ENCODE data around the gene RPL11.
"Not testable (repeated sequence)": the region's sequence is repeated elsewhere in the genome, so short reads cannot be mapped to it uniquely, and the experiment has no call there.

RPL11 gene

DNA sequence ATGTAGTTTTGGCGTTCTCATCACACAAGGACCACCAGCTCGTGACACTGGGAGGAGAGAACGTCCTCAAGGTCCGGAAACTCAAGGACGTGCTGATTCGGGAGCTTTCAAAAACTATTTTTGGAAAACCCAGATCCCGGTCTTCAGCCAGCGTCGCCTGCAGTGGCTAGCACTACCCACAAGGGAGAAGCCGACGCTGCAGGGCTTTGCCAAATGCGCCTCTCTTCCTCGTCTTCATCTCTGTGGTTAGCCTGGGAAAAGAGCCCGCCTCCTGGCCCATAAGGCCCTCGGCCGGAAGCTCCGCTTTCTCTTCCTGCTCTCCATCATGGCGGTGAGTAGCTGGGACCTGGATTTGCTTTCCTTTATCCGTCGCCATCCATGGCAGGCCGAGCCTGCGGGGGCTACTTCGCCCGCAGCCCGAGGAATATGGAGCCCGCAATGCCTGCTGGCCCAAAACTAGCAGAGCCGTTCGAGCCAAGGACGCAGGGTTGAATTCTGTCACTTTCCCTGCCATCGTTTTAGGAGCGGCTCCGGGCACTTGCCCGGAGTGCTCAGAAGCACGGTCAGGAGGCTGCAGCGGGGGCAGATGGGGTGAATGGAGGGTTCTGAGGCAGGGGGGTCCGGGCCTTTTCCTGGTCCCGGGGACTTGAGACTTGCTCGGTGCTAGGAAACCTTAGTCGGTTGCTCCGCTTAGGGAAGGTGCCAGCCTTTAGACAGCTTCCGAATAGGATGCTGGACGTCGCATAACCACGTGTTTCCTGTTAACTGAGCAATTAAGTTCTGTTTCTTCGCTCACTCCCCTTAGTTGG lies at the start of gene RPL11:
TSS of gene RPL11 (plus strand) at position 308 of the 809 bp plus-strand sequence. CDS start at position 326, 18 bp downstream.
- DNase-seq = peak; percentile 94

DNA sequence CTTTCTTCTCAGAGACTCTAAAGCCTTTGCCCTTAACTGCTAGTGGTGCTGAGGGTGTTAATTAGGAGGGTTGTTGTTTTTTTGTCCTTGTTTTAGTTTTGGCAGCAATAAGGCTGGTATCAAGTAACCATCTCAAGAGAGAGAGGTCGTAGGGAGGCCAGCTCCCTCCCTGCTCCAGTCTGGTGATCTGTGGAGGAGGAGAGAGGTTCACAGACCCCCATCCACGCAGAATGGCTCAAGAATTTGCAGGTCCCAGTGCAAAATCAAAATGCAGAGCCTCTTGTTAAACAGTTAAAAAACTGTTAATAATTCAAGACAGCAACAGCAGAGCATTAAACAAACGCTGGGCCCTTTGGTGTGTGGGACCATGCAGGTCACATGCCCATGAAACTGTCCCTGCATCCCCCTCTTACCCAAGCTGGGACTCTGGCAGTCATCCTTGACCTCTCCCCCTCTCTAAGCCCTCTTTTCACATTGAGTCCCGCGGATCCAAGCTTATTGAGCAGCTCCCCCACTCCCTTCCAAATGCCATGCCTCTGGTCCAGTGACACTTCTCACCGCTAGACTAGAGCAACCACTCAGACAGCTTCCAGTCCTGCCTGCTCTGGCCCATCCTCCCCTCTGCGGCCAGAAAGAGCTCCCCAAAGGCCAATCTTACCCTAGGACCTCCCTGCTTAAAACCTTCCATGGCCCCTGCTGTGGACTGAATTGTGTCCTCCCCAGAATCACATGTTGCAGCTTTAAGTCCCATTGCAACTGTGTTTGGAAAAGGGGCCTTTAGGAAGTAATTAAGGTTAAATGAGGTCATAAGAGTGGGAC lies 47.7 kb upstream of the RPL11 start:
- DNase-seq = no peak

DNA sequence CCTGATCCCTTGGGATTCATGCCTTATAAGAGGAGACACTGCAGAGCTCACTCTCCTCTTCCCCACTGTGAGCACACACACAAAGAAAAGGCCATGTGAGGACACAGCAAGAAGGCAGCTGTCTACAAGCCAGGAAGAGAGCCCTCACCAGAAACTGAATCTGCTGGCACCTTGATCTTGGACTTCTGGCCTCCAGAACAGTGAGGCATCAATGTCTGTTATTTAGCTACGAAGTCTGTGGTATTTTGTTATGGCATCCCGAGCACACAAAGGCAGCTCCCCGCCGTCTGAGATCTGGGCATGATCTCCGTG lies 47.1 kb upstream of the RPL11 start:
- no peak for DNase-seq

DNA sequence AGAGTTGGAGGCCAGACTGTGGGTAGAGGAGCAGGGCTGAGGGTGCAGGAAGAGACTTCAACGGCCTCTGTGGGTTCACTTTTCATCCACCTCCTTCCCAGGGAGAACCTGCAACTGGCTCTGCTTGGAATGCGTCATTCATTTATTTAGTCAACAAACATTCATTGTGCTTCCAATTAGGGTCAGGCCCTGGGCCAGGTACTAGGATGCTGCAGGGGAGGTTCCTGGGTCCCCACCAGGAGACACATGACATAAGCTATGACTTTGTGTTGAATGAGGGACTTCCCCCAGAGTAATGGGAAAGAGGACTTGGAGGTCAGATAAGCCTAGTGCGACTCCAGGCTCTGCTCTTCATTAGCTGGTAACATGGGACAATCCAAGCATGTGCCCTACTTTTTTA lies 46.3 kb upstream of the RPL11 start:
- DNase-seq = no peak

DNA sequence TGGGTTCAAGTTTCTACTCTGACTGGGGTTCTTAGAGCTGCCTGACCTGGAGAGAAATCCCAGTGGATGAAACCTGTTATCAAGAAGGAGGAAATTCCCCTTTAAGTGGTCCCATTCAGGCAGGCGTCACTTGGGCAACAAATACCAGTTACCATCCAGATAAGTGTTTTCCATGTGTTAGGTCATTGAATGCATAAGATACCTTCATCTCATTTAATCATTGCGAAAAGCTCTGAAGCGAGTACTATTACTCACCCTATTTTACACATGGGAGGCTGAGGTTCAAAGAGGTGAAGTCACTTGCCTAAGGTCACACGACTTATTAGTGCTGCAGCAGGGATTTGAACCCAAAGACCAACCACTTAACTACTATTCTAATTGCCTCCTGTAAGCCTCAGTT lies 45.5 kb upstream of the RPL11 start:
- no peak for DNase-seq

DNA sequence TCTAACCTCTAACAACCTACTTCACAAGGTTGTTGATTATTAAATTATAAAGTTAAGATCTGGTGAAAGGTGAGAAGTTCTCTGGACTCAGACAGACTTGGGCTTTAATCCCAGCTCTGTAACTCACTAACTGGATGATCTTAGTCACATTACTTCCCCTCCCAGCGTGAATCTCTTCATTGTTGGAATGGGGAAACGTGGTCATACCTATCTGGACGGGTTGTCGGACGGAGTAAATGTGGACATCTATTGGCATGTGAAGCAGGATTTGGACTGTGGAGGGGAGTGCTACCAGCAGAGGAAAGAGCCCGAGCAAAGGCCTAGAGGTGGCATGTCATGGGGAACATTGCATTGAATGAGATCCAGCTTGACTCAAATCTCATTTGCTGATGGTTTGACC lies 45.1 kb upstream of the RPL11 start:
- DNase-seq = no peak

DNA sequence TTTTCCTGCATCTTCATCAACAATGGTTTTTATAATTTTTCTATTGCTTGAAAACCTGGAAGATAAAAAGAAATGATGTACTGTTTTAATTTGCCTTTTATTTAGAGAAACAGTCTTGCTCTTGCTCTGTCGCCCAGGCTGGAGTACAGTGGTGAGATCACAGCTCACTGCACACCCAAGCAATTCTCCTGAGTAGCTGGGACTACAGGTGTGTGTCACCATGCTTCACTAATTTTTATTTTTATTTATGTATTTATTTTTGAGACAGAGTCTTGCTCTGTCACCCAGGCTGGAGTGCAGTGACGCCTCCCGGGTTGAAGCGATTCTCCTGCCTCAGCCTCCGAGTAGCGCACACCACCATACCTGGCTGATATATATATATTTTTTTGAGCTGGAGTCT lies 43.0 kb upstream of the RPL11 start:
- no peak for DNase-seq

DNA sequence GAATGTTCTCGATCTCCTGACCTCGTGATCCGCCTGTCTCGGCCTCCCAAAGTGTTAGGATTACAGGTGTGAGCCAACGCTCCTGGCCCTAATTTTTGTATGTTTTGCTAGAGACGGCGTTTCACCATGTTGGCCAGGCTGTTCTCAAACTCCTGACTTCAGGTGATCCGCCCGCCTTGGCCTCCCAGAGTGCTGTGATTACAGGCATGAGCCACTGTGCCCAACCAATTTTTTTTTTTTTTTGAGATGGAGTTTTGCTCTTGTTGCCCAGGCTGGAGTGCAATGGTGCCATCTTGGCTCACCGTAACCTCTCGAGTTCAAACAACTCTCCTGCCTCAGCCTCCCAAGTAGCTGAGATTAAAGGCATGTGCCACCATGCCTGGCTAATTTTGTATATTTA lies 42.4 kb upstream of the RPL11 start:
- not testable (repeated sequence) for DNase-seq

DNA sequence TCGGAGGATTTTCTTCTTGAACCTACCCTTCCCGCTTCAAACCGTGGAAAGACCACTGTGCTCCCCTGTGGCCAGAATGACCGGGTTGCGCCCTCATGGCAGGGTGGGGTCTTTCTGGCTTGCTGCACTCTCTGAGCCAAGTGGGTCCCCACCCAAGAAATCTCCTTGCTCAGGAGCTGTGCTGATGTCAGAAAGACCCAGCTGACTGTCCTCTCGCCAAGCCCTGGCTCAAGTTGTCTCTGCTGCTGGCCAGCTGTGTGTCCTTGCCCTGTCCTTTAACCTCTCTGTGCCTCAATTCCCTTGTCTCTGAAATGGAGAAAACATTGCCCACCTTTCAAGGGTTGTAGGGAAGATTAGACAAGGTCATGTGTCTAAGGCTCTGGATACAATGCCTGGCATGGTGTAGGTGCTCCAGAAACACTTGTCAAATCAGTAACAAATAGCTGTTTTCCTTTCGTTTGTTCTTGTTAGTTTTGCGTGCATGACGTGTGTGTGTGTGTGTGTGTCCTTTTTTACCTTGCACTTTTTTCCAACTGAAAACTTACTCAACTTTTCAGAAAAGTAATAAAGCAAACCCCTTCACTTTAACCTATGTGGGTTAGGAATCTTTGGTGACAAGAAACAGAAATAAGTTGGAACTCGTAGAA lies 41.1 kb upstream of the RPL11 start:
- no peak for DNase-seq

DNA sequence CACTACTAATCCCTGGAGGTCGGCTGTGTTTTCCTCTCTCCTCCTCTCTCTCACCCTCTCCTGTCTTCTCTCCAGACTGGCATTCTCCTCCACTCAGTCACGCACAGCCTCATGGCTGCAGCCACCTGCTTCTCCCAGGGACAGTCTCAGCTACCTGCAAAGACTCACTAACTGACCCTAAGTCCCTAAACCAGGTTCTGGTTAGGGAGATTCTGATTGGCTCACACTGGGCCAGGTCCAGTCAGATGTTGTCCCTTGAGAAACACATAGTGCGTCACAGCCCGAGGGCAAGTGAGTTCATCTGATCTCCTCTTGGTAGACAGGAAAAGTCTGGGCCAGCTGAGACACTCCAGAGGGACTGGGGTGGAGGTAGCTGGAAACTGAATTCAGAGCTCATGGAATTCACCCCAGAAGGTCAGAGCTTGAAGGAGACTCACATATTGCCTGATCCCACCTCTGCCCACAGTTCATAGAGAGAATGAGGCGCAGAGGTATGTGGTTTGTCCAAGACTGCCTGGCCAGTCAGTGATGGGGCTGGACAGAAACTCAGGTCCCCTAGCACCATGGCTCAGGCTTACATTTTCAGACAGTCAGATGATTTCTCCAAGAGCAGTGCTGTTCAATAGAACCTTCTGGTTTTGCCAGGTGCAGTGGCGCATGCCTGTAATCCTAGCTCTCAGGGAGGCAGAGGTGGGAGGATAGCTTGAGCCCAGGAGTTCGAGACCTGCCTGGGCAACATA lies 40.4 kb upstream of the RPL11 start:
- no peak for DNase-seq

DNA sequence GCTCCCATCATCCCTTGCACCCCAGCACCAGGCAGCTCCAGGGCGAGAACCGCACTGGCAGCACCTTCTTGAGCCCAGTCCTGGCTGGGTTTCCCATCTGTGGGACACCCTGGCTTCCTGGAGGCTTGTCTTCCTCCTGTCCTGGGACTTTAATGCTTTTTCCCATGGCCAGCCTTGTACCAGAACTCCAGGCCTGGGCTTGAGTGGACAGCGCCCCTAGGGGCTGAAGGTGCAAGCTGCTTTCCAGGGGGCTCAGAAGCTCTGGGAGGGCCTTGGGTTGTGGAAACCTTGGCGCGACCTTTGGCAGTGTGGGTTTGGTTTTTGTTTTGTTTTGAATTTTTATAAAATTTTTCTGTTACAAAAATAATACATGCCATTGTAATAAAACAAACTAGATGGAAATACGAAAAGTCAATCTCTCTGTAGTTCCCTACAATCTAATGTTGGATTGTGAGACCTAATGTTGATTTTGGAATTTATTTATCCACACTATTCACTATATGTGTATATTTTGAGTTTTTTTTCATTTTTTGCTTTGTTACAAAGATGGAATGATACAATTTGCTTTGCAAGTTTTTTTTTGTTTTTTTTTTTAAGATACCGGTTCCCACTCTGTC lies 33.8 kb upstream of the RPL11 start:
- DNase-seq = no peak

DNA sequence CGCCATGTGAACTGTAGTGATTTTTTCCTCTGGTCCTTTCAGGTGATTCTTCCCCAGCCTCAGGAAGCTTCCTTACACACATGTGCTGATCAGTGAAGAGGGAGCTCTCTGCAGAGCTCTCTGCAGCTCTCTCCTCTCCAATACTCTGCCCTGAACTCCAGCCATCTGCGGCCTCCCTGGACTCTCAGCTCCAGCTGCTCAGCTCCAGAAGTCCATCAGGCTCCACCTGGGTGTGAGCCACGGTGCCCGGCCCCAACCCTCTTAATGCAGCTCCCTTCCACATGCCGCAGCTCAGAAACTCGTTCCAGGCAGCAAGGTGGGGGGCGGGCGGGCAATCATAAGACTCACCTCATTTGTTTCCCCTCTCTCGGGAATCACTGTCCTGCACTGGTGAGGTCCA lies 30.9 kb upstream of the RPL11 start:
- DNase-seq = no peak

DNA sequence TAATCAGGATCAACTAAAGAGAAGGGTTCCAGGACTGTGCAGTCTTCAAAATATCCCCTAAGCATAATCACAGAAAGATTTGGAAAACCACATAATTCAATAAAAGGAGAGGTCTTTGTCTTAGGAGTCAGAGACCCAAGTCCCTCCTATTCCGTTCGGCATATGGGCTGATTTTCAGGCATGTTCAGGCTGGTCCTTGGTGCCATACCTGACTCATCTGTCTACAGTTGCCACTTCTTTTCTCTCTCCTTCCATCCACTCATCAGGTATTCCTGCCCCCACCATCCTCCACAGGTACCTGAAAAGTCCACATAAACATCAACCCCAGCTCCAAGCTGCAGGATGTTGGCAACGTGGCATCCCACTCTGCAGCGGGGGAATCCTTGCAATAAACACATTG lies 29.7 kb upstream of the RPL11 start:
- DNase-seq = no peak

DNA sequence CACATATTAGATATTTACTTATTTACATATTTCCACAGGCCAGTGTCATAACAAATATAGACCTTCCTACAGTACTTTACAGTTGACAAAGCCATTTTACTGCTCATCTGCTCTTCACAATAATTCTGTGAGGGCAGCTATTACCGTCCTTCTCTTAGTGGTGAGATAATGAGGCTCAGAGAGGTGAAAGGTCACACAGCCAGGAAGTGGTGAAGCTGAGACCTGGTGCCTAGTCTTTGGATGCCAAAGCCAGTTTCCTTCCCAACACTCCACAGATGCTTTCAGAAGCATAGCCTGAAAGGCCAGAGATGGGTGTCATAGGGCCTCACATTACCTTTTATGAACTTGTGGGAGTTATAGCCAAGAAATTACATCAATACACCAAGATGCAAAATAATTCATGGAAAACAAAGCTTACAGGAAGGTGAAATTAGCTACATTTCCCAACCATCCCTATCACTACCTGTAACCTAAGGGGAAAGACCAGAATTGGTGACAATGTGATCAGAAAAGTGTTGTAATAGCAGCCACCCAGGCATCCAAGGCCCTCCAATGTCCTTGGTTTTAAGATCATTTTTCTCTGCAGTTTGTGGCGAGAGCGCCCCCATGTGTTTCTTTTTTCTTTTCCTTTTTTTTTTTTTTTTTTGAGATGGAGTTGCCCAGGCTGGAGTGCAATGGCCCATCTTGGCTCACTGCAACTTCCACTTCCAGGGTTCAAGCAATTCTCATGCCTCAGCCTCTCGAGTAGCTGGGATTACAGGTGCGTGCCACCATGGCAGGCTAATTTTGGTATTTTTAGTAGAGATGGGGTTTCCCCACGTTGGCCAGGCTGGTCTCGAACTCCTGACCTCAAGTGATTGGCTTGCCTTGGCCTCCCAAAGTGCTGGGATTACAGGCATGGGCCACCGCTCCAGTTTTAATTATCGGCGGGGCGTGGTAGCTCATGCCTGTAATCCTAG lies 26.5 kb upstream of the RPL11 start:
- DNase-seq = no peak

DNA sequence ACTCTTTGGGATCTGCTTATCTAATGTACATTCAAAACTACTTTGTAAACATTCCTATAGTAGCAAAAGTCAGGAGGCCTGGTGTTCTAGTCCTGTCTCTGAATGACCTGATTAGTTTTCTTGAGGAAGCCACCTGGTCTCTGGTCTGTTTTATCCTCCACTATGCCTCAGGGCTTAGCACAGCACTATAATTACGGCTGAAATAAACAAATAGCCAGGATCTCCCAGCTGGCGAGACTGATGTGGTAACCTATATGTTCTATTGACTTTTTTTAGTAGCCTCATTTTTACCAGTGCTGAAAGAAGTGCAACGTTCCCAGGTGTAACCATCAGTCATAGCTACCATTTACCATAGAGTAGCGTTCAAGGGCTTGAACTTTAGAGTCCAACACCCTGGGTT lies 24.2 kb upstream of the RPL11 start:
- DNase-seq = no peak

DNA sequence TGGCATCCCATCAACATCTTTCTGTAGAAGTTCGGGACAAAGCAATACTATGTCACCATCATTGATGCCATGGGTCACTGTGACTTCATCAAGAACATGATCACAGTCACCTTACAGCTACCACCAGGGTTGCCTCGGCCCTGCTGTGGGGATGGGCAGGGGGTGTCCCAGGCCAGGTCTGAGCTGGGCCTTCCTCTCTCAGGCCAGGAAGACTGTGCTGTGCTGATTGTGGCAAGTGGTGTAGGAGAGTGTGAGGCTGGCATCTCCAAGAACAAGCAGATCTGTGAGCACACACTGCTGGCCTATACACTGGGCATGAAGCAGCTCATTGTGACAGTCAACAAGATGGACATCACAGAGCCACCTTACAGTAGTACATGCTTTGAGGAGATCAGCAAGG lies 20.9 kb upstream of the RPL11 start:
- DNase-seq = no peak

DNA sequence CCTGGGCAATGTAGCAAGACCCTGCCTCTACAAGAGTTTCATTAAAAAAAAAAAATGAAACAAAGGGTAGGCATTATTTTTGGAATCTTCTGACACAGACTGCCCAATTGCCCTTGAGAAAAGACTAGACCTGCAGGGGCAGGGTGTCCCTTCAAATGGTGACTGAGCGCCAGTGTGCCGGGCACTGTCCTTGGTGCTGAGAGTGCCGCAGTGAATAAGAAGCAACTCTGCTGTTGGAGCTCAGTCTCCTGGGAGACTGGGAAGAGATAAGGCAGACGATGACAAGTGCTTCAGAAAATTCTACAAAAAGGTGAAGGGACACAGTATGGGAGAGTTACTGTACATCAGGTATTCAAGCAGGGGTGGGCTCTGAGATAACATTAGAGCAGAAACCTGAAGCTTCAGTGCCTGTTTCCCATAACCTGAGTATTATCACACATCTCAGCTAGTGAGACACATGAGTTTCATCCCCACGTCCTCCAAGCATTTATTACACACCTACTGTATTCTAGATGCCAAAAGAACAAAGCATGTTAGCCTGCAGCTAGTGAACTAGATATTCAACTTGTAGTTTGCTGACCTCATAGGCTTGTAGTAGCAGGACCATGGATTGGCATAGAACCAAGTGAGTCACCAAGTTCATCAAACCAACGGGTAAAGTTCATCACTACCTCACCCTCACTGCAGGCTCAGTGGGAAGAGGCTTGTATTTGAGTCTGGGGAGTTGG lies 18.4 kb upstream of the RPL11 start:
- no peak for DNase-seq

DNA sequence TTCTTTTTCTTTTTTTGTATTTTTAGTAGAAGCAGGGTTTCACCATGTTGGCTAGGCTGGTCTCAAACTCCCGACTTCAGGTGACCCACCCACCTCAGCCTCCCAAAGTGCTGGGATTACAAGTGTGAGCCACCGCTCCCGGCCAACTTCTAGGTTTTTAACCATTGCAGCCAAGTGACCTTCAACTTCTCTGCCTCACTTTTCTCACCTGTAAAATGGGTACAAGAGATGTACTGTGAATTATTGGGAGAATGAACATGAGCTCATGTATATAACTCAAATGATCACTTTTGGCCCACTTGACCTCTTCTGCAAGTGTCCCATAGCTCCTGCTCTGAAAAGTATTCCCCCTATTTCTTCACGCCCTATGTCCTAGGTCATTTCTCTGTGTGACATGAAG lies 11.8 kb upstream of the RPL11 start:
- DNase-seq = no peak

DNA sequence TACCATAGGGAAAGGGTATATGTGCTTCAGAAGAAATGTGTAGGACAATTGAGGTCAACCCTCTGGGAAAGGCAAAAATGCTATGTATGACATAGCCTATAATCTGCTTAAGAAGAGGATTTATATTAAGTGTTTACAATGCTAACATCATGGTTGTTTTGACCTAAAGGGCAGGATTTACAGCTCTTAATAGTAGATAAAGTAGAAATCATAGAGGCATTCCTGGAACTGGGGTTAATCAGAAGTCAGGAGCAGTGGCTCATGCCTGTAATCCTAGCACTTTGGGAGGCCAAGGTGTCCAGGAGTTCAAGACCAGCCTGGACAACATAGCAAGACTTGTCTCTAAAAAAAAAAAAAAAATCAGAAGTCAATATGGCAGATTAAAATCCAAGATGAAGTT lies 8.7 kb upstream of the RPL11 start:
- no peak for DNase-seq

DNA sequence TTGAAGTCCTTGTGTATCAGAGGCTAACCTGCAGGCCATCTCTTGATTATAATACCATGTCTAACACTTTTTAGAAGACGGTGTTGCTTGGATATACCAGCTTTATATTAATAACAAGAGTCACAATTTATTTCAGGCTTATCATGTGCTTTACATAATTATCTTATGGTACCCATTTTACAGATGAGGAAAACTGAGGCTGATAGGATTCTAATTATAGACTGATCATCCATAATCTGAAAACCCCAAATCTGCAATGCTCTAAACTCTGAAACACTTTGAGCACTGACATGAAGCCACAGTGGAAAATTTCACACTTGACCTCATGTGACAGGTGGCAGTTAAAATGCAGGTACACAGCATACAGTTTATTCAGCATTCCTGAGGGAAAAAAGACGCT lies 7.2 kb upstream of the RPL11 start:
- DNase-seq = no peak

DNA sequence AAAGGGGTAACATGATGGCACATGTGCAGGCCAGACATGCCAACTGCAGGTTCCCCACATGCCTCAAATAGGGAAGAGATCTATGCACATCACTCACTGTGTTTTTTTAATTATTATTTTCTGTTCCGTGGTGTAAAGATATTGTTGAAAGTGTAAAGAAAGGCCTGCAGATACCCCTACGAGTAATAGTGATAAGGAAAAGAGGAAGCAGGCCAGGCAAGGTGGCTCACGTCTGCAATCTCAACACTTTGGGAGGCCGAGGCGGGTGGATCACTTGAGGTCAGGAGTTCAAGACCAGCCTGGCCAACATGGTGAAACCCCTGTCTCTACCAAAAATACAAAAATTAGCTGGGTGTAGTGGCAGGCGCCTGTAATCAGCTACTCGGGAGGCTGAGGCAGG lies 6.4 kb upstream of the RPL11 start:
- DNase-seq = not testable (repeated sequence)

Measured in NCI-H510A (cell line).